Islet of Langerhans (tissue), 1 donor: Measurements from ENCODE around the gene MAP2K5.

Experiments used
- FAIRE-seq: peaks from one replicate; lab custom pipeline; 2011; peaks lifted over from hg19 to GRCh38; lab: Jason Lieb, UNC

The MAP2K5 gene

GRCh38 chr15:67784090-67784781, 241.7 kb downstream of the MAP2K5 start:
- no peak for FAIRE-seq

- FAIRE-seq = no peak
Observed at GRCh38 chr15:67784856-67785430, 242.4 kb downstream of the MAP2K5 start.

GRCh38 chr15:67785431-67785830, 242.9 kb downstream of the MAP2K5 start:
- no peak for FAIRE-seq

GRCh38 chr15:67786646-67787045, 244.1 kb downstream of the MAP2K5 start:
- FAIRE-seq = no peak

GRCh38 chr15:67788986-67789385, 246.5 kb downstream of the MAP2K5 start:
- no peak for FAIRE-seq

GRCh38 chr15:67790610-67791319, 248.3 kb downstream of the MAP2K5 start:
- no peak for FAIRE-seq

- no peak for FAIRE-seq
Observed at GRCh38 chr15:67792250-67792942, 249.9 kb downstream of the MAP2K5 start.

GRCh38 chr15:67794832-67795574, 252.5 kb downstream of the MAP2K5 start:
- FAIRE-seq = no peak

- FAIRE-seq = no peak
Observed at GRCh38 chr15:67796196-67797127, 254.0 kb downstream of the MAP2K5 start.

GRCh38 chr15:67799801-67800205, 257.3 kb downstream of the MAP2K5 start:
- no peak for FAIRE-seq

- FAIRE-seq = no peak
Observed at GRCh38 chr15:67801142-67801541, 258.6 kb downstream of the MAP2K5 start.

- FAIRE-seq = no peak
Observed at GRCh38 chr15:67801926-67802914, 259.7 kb downstream of the MAP2K5 start.

- FAIRE-seq = no peak
Observed at GRCh38 chr15:67803299-67803698, 260.8 kb downstream of the MAP2K5 start.

- FAIRE-seq = no peak
Observed at GRCh38 chr15:67803996-67804843, 261.7 kb downstream of the MAP2K5 start.

GRCh38 chr15:67805008-67805665, 262.6 kb downstream of the MAP2K5 start:
- FAIRE-seq = no peak

GRCh38 chr15:67805666-67806516, 263.4 kb downstream of the MAP2K5 start:
- no peak for FAIRE-seq

- no peak for FAIRE-seq
Observed at GRCh38 chr15:67806536-67806935, 264.0 kb downstream of the MAP2K5 start.
